AG10803 (cell line): ENCODE measurements around the gene PROC.

Experiments used
- DNase-seq: peaks from one replicate; pipeline ENCODE4 v3.0.0; 2010; ENCODE audit warnings: low read depth
- H3K4me3 ChIP-seq: 2 replicates; pipeline ENCODE4 v1.5.1; 2011; ENCODE audit warnings: mild to moderate bottlenecking, low read length, control low read depth
- CTCF ChIP-seq: conservative IDR thresholded peaks from 2 replicates; pipeline ENCODE4 v1.5.1; 2011; ENCODE audit warnings: mild to moderate bottlenecking, low read length, control low read depth, inconsistent platforms

The PROC gene

GRCh38 chr2:127410871-127411652 is 7.2 kb upstream of the PROC start:
- H3K4me3 ChIP-seq: peak overlapping the region; percentile 34
- peak; percentile 90 for DNase-seq
- no peak for TF ChIP-seq CTCF

- DNase-seq: no peak
- H3K4me3 ChIP-seq: no peak overlapping the region
- TF ChIP-seq CTCF: no peak
Measured at GRCh38 chr2:127411653-127412369, 6.4 kb upstream of the PROC start.

- no peak for TF ChIP-seq CTCF
Measured at GRCh38 chr2:127413200-127413599, 5.0 kb upstream of the PROC start.

GRCh38 chr2:127413782-127414637 is 4.2 kb upstream of the PROC start:
- TF ChIP-seq CTCF: no peak
- H3K4me3 ChIP-seq: no peak overlapping the region
- peak; percentile 71 for DNase-seq

More at GRCh38 chr2:127413200-127413599, 5.0 kb upstream of the PROC start:
- H3K4me3 ChIP-seq: no peak overlapping the region
- peak; percentile 26 for DNase-seq

- no peak overlapping the region for H3K4me3 ChIP-seq
- no peak for DNase-seq
- TF ChIP-seq CTCF: no peak
Measured at GRCh38 chr2:127414638-127415592, 3.3 kb upstream of the PROC start.
